HCT116 (cell line): ENCODE data around the gene PPFIBP1. TPM values are rescaled to one million over a fixed set of nuclear protein-coding genes. Genes with fewer than 3 reads are reported as not detected.
A peak's percentile ranks its signal among the peaks of the same experiment; 100 is the strongest.

Experiments used
- ATAC-seq: fragments of 200-7000 bp; cut with Tn5 transposase; 2 replicates; pipeline ENCODE4 v1.9.1; 2020; ENCODE audit warnings: mild to moderate bottlenecking, moderate library complexity
- BruUV-seq: library from RNA; stranded (reverse); fragments of 400-500 nt; replicated peaks from 2 replicates; lab custom pipeline; 2021; lab: Mats Ljungman, UMichigan
- CTCF ChIA-PET: fragments of 300-600 bp; sonication (Branson Sonifier 250); formaldehyde crosslinking; loops from one replicate; lab custom pipeline; 2021; ENCODE audit warnings: antibody characterized with exemption; lab: Charles Lee
- POLR2A ChIA-PET: fragments of 300-600, 350-600 bp; sonication (Branson Sonifier 250); formaldehyde crosslinking; loops from one replicate; lab custom pipeline; 2021; ENCODE audit warnings: antibody characterized with exemption; lab: Charles Lee
- RAD21 ChIA-PET, 2 experiments: fragments of 300-600 bp; sonication (Branson Sonifier 250); formaldehyde crosslinking; loops; one replicate each; lab custom pipeline; 2023; ENCODE audit warnings: low total read pairs in 2 of 2; ENCODE audit not compliant: uncharacterized antibody in 2 of 2, unreplicated experiment in 2 of 2, low non-redundant PET in 1 of 2; lab: Charles Lee
- DNase-seq: peaks from one replicate; pipeline ENCODE4 v3.0.0-alpha.2; 2010; ENCODE audit warnings: low read depth, low spot score
- H2AFZ ChIP-seq: fragments of 200-600 bp; shearing (Covaris generic), sonication (generic); 2 replicates; pipeline ENCODE4 v1.6.1; 2017; ENCODE audit warnings: low read depth, mixed run types, mixed read lengths, antibody characterized with exemption, low read length; ENCODE audit not compliant: poor library complexity, severe bottlenecking
- H3K27ac ChIP-seq: 2 replicates; pipeline ENCODE4 v1.5.1; 2012; ENCODE audit warnings: low read depth, low read length
- H3K27me3 ChIP-seq: fragments of 200-600 bp; sonication (generic); 2 replicates; pipeline ENCODE4 v1.6.1; 2016; ENCODE audit warnings: mixed run types, low read length, mixed read lengths; ENCODE audit not compliant: insufficient read depth
- H3K36me3 ChIP-seq, 2 experiments: fragments of 200-500 bp in 1 of 2; fragments of 200-600 bp in 1 of 2; sonication (Bioruptor generic) in 1 of 2; sonication (generic) in 1 of 2; 2 replicates each; pipeline versions ENCODE4 v1.5.1 to v1.6.1; 2014 to 2016; ENCODE audit warnings: low read length in 2 of 2, inconsistent platforms in 1 of 2, mixed read lengths in 1 of 2, mixed run types in 1 of 2; ENCODE audit not compliant: insufficient read depth in 2 of 2, control insufficient read depth in 1 of 2
- H3K4me1 ChIP-seq, 2 experiments: fragments of 200-600 bp in 1 of 2; sonication (generic) in 1 of 2; 2 replicates each; pipeline versions ENCODE4 v1.5.1 to v1.6.1; 2012 to 2017; ENCODE audit warnings: low read length in 2 of 2, inconsistent platforms in 1 of 2, mild to moderate bottlenecking in 1 of 2, mixed read lengths in 1 of 2, mixed run types in 1 of 2, moderate library complexity in 1 of 2; ENCODE audit not compliant: insufficient read depth in 2 of 2, control insufficient read depth in 1 of 2
- H3K4me2 ChIP-seq: fragments of 200-600 bp; sonication (generic); 2 replicates; pipeline ENCODE4 v1.6.1; 2017; ENCODE audit warnings: mixed run types, low read length, mixed read lengths
- H3K4me3 ChIP-seq, 2 experiments: fragments of 200-600 bp in 1 of 2; sonication (generic) in 1 of 2; replicated peaks in 1 of 2; 2 replicates each; pipeline ENCODE4 v1.5.1; 2011 to 2016; ENCODE audit warnings: low read length in 2 of 2, control low read depth in 1 of 2, low read depth in 1 of 2, mild to moderate bottlenecking in 1 of 2, mixed read lengths in 1 of 2, mixed run types in 1 of 2
- H3K79me2 ChIP-seq: fragments of 200-600 bp; sonication (generic); 2 replicates; pipeline ENCODE4 v1.6.1; 2017; ENCODE audit warnings: mild to moderate bottlenecking, mixed run types, low read length, moderate library complexity, mixed read lengths; ENCODE audit not compliant: insufficient read depth
- H3K9ac ChIP-seq: fragments of 200-600 bp; sonication (generic); 2 replicates; pipeline ENCODE4 v1.6.1; 2016; ENCODE audit warnings: low read length, mixed read lengths
- H3K9me2 ChIP-seq: fragments of 200-600 bp; sonication (generic), shearing (Covaris generic); 2 replicates; pipeline ENCODE4 v1.6.1; 2017; ENCODE audit warnings: mixed run types, mild to moderate bottlenecking, moderate library complexity; ENCODE audit not compliant: insufficient read depth
- H3K9me3 ChIP-seq, 2 experiments: fragments of 200-500 bp in 1 of 2; fragments of 200-600 bp in 1 of 2; sonication (Bioruptor generic) in 1 of 2; sonication (generic) in 1 of 2; 2 replicates each; pipeline ENCODE4 v1.6.1; 2014 to 2017; ENCODE audit warnings: low read length in 2 of 2, mixed read lengths in 2 of 2, inconsistent platforms in 1 of 2, low read depth in 1 of 2, mild to moderate bottlenecking in 1 of 2, mixed run types in 1 of 2, moderate library complexity in 1 of 2; ENCODE audit not compliant: control insufficient read depth in 1 of 2, insufficient read depth in 1 of 2
- H4K20me1 ChIP-seq: fragments of 200-600 bp; sonication (generic), shearing (Covaris generic); 2 replicates; pipeline ENCODE4 v1.6.1; 2017; ENCODE audit warnings: mixed run types, mild to moderate bottlenecking, moderate library complexity; ENCODE audit not compliant: insufficient read depth
- ATF3 ChIP-seq: IDR thresholded peaks from 2 replicates; pipeline ENCODE4 v1.6.1; 2012
- CBX3 ChIP-seq: IDR thresholded peaks from 2 replicates; pipeline ENCODE4 v1.6.1; 2012; ENCODE audit warnings: low read depth
- CEBPB ChIP-seq: IDR thresholded peaks from 2 replicates; pipeline ENCODE4 v1.6.1; 2012; ENCODE audit warnings: low read depth
- ELF1 ChIP-seq: IDR thresholded peaks from 2 replicates; pipeline ENCODE4 v1.6.1; 2012; ENCODE audit warnings: low read depth, borderline replicate concordance
- FOSL1 ChIP-seq: IDR thresholded peaks from 2 replicates; pipeline ENCODE4 v1.6.1; 2012; ENCODE audit warnings: low read depth
- JUND ChIP-seq: IDR thresholded peaks from 2 replicates; pipeline ENCODE4 v1.6.1; 2012
- MAX ChIP-seq: IDR thresholded peaks from 2 replicates; pipeline ENCODE4 v1.6.1; 2012
- POLR2A ChIP-seq: IDR thresholded peaks from 2 replicates; pipeline ENCODE4 v1.7.0; 2011; ENCODE audit warnings: borderline replicate concordance; ENCODE audit not compliant: insufficient read depth, insufficient read length; ENCODE audit errors: extremely low read depth
- POLR2AphosphoS5 ChIP-seq: IDR thresholded peaks from 2 replicates; pipeline ENCODE4 v1.6.1; 2011; ENCODE audit warnings: mild to moderate bottlenecking, low read depth, low read length, moderate library complexity
- RAD21 ChIP-seq: IDR thresholded peaks from 2 replicates; pipeline ENCODE4 v1.6.1; 2012; ENCODE audit warnings: low read depth, mild to moderate bottlenecking
- SIN3A ChIP-seq: IDR thresholded peaks from 2 replicates; pipeline ENCODE4 v1.6.1; 2012; ENCODE audit warnings: low read depth
- SP1 ChIP-seq: IDR thresholded peaks from 2 replicates; pipeline ENCODE4 v1.6.1; 2012; ENCODE audit warnings: low read depth
- SRF ChIP-seq: IDR thresholded peaks from 2 replicates; pipeline ENCODE4 v1.6.1; 2012; ENCODE audit warnings: low read depth
- TCF7L2 ChIP-seq: IDR thresholded peaks from 2 replicates; pipeline ENCODE4 v1.7.0; 2011; ENCODE audit warnings: borderline replicate concordance, inconsistent platforms; ENCODE audit not compliant: insufficient read depth, insufficient read length; ENCODE audit errors: extremely low read depth
- YY1 ChIP-seq: IDR thresholded peaks from 2 replicates; pipeline ENCODE4 v1.6.1; 2011; ENCODE audit warnings: low read length, low read depth, moderate library complexity, mild to moderate bottlenecking; ENCODE audit not compliant: insufficient replicate concordance; ENCODE audit errors: extremely low read depth
- ZBTB33 ChIP-seq: IDR thresholded peaks from 2 replicates; pipeline ENCODE4 v1.6.1; 2011; ENCODE audit warnings: mild to moderate bottlenecking, low read length, moderate library complexity; ENCODE audit not compliant: insufficient replicate concordance; ENCODE audit errors: extremely low read depth
- ZFX ChIP-seq: fragments of 450-650 bp; IDR thresholded peaks from 2 replicates; pipeline ENCODE4 v1.6.1; 2017
- intact Hi-C: fragments of 100-400 bp; cut with micrococcal nuclease; formaldehyde crosslinking; loops from 2 replicates; pipeline ENCODE4 v1.10.0; 2022
- total RNA-seq: library from RNA; stranded (reverse); gene quantifications from one replicate; pipeline ENCODE4 v1.2.1, GENCODE V29; 2021; ENCODE audit not compliant: unreplicated experiment
- TF ChIP-seq, protein P1 (sequence below), 3 experiments: fragments of 200-600 bp in 1 of 3; sonication (generic) in 1 of 3; IDR thresholded peaks in 2 of 3; conservative IDR thresholded peaks in 1 of 3; 2 replicates each; pipeline ENCODE4 v1.5.1; 2012 to 2017; ENCODE audit warnings: low read depth in 2 of 3, low read length in 2 of 3, antibody characterized with exemption in 1 of 3, borderline replicate concordance in 1 of 3, control low read depth in 1 of 3, mild to moderate bottlenecking in 1 of 3, mixed read lengths in 1 of 3, mixed run types in 1 of 3, moderate library complexity in 1 of 3; ENCODE audit not compliant: insufficient read depth in 1 of 3
- TF ChIP-seq, protein P2 (sequence below): IDR thresholded peaks from 2 replicates; pipeline ENCODE4 v1.6.1; 2012; ENCODE audit warnings: low read depth

PPFIBP1 gene
- total RNA-seq, 1 experiment from 2014 or later: 102 TPM

- ATAC-seq: peak; percentile 99
- Histone ChIP-seq H2AFZ (no peak overlapping the region), H3K27ac (no peak overlapping the region), H3K4me2 (no peak overlapping the region), H3K27me3 (no peaks in the 10 kb centered on the region), H3K4me1 (no peaks in the 10 kb centered on the region), H3K79me2 (no peaks in the 10 kb centered on the region), H3K9me3 (no peaks in the 10 kb centered on the region), H4K20me1 (no peaks in the 10 kb centered on the region), H3K4me3 (no peak overlapping the region), H3K36me3 (no peaks in the 10 kb centered on the region), H3K9me2 (no peaks in the 10 kb centered on the region), H3K9ac (no peak overlapping the region)
- intact Hi-C loops: loop anchor here (5.0 to 10.0 kb wide), 3 partner anchors 282 to 849 kb away; partner anchors contain the start of gene TM7SF3
- ChIA-PET RAD21 (interaction anchor here in 1 of 2 experiments (1.0 kb wide), 1 partner anchor 279 kb away, joined by 3 read pairs; no protein-coding TSS in a partner anchor), POLR2A (interaction anchor here (0.7 to 1.1 kb wide), 2 partner anchors 13 to 980 kb away, joined by 3 to 4 read pairs; no protein-coding TSS in a partner anchor), CTCF (interaction anchor here (0.7 to 1.2 kb wide), 9 partner anchors 20 to 1263 kb away, joined by 3 to 5 read pairs (median 3); no protein-coding TSS in a partner anchor)
- DNase-seq: peak; percentile 87
- no TSS peak for BruUV-seq
- TF ChIP-seq ELF1 (no peak), YY1 (peak; percentile 39), SRF (no peak), MAX (peak; percentile 42; the same call in 1 of the 2 replicates), SP1 (no peak), TCF7L2 (no peak), POLR2AphosphoS5 (peak; percentile 36; the same call in 1 of the 2 replicates), ZBTB33 (peak; percentile 5), ZFX (no peak), RAD21 (peak; percentile 86), POLR2A (no peak), FOSL1 (no peak), ATF3 (no peak), SIN3A (no peak), JUND (no peak), CBX3 (peak; percentile 65), CEBPB (peak; percentile 93)
- TF ChIP-seq, protein P1, sequence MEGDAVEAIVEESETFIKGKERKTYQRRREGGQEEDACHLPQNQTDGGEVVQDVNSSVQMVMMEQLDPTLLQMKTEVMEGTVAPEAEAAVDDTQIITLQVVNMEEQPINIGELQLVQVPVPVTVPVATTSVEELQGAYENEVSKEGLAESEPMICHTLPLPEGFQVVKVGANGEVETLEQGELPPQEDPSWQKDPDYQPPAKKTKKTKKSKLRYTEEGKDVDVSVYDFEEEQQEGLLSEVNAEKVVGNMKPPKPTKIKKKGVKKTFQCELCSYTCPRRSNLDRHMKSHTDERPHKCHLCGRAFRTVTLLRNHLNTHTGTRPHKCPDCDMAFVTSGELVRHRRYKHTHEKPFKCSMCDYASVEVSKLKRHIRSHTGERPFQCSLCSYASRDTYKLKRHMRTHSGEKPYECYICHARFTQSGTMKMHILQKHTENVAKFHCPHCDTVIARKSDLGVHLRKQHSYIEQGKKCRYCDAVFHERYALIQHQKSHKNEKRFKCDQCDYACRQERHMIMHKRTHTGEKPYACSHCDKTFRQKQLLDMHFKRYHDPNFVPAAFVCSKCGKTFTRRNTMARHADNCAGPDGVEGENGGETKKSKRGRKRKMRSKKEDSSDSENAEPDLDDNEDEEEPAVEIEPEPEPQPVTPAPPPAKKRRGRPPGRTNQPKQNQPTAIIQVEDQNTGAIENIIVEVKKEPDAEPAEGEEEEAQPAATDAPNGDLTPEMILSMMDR (IDR thresholded peaks at IDR 0.05 in 2 of 3, conservative IDR thresholded peaks at IDR 0.05 in 1 of 3; ENCODE audit: borderline replicate concordance in 1 of 3, insufficient read depth in 1 of 3, low read depth in 2 of 3, low read length in 2 of 3): peak; percentile 73 to 97 (median 89)
- TF ChIP-seq, protein P2, sequence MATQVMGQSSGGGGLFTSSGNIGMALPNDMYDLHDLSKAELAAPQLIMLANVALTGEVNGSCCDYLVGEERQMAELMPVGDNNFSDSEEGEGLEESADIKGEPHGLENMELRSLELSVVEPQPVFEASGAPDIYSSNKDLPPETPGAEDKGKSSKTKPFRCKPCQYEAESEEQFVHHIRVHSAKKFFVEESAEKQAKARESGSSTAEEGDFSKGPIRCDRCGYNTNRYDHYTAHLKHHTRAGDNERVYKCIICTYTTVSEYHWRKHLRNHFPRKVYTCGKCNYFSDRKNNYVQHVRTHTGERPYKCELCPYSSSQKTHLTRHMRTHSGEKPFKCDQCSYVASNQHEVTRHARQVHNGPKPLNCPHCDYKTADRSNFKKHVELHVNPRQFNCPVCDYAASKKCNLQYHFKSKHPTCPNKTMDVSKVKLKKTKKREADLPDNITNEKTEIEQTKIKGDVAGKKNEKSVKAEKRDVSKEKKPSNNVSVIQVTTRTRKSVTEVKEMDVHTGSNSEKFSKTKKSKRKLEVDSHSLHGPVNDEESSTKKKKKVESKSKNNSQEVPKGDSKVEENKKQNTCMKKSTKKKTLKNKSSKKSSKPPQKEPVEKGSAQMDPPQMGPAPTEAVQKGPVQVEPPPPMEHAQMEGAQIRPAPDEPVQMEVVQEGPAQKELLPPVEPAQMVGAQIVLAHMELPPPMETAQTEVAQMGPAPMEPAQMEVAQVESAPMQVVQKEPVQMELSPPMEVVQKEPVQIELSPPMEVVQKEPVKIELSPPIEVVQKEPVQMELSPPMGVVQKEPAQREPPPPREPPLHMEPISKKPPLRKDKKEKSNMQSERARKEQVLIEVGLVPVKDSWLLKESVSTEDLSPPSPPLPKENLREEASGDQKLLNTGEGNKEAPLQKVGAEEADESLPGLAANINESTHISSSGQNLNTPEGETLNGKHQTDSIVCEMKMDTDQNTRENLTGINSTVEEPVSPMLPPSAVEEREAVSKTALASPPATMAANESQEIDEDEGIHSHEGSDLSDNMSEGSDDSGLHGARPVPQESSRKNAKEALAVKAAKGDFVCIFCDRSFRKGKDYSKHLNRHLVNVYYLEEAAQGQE: no peak
Measured at GRCh38 chr12:27703720-27704452, 179.9 kb downstream of the PPFIBP1 start.
